ENCODE measurements around the gene OR13J1. TPM values are rescaled to one million over a fixed set of nuclear protein-coding genes. Genes with fewer than 3 reads are reported as not detected.

OR13J1 gene
- total RNA-seq, 4 donors from 2014 or later: 0.64 TPM; not detected in 3

- intact Hi-C loops (cut with DNase I; ENCODE audit: low total_unique reads): no loop called here
- no peak for DNase-seq
- Histone ChIP-seq H3K4me3 (no peak overlapping the region), H3K4me1 (peaks cover 11 to 32% (median 19%) of the 10 kb centered on the region in 4 donors), H3K27me3 (no peaks in the 10 kb centered on the region), H3K27ac (peak overlapping the region; percentile 20 to 69 (median 50)), H3K36me3 (no peaks in the 10 kb centered on the region), H3K9me3 (no peaks in the 10 kb centered on the region)
- no peak for TF ChIP-seq POLR2AphosphoS5 (IDR thresholded peaks at IDR 0.05)
- 60 to 76% methylated on average over 2 to 4 of the region's 4 CpGs for WGBS, 2 donors (ENCODE audit: low coverage in 1 of 2)
- in situ Hi-C loops (cut with MboI; ENCODE audit: low pct_ligation_motif_present in 1 of 4, low pct_unique_long_range_greater_than_20kb in 1 of 4, low sequenced_read_pairs in 3 of 4): no loop called here
Measured at GRCh38 chr9:35847792-35848572, 22.2 kb downstream of the OR13J1 start.

- Histone ChIP-seq H3K4me1 (peaks cover 11 to 32% (median 19%) of the 10 kb centered on the region in 4 donors), H3K27ac (peak overlapping the region; percentile 15 to 69 (median 56)), H3K9me3 (no peaks in the 10 kb centered on the region), H3K27me3 (no peaks in the 10 kb centered on the region), H3K4me3 (no peak overlapping the region), H3K36me3 (no peaks in the 10 kb centered on the region)
- no peak for DNase-seq
- in situ Hi-C loops (cut with MboI; ENCODE audit: low pct_ligation_motif_present in 1 of 4, low pct_unique_long_range_greater_than_20kb in 1 of 4, low sequenced_read_pairs in 3 of 4): no loop called here
- WGBS, 2 donors (ENCODE audit: low coverage in 1 of 2): 62 to 84% methylated on average over 8 to 31 of the region's 53 CpGs
- intact Hi-C loops (cut with DNase I; ENCODE audit: low total_unique reads): no loop called here
- TF ChIP-seq EP300 (IDR thresholded peaks at IDR 0.05; ENCODE audit: low read depth) (no peak), POLR2A (IDR thresholded peaks at IDR 0.05) (no peak), POLR2AphosphoS5 (IDR thresholded peaks at IDR 0.05) (no peak)
Measured at GRCh38 chr9:35845824-35846771, 24.1 kb downstream of the OR13J1 start.

- H3K4me1 ChIP-seq: peaks cover 11 to 32% (median 19%) of the 10 kb centered on the region in 4 donors
- TF ChIP-seq POLR2A (IDR thresholded peaks at IDR 0.05): no peak
- TF ChIP-seq POLR2AphosphoS5 (IDR thresholded peaks at IDR 0.05): peak in 1 of 3 donors; percentile 26
- no peak overlapping the region for H3K4me3 ChIP-seq
- in situ Hi-C loops (cut with MboI; ENCODE audit: low pct_ligation_motif_present in 1 of 4, low pct_unique_long_range_greater_than_20kb in 1 of 4, low sequenced_read_pairs in 3 of 4) (no loop called here), intact Hi-C loops (cut with DNase I; ENCODE audit: low total_unique reads) (no loop called here)
- no peaks in the 10 kb centered on the region for H3K27me3 ChIP-seq
- no peaks in the 10 kb centered on the region for H3K9me3 ChIP-seq
- no peaks in the 10 kb centered on the region for H3K36me3 ChIP-seq
- DNase-seq: peak; percentile 54
- 29 to 39% methylated on average over 6 to 7 of the region's 7 CpGs for WGBS, 2 donors (ENCODE audit: low coverage in 1 of 2)
- H3K27ac ChIP-seq: peak overlapping the region; percentile 15 to 69 (median 56)
Measured at GRCh38 chr9:35844628-35845270, 25.5 kb downstream of the OR13J1 start.

GRCh38 chr9:35842795-35843194 lies 27.4 kb downstream of the OR13J1 start:
- DNase-seq: no peak
- Histone ChIP-seq H3K36me3 (no peaks in the 10 kb centered on the region), H3K27me3 (no peaks in the 10 kb centered on the region), H3K9me3 (no peaks in the 10 kb centered on the region), H3K27ac (no peak overlapping the region), H3K4me3 (no peak overlapping the region), H3K4me1 (peaks cover 11 to 28% (median 18%) of the 10 kb centered on the region in 4 donors)
- in situ Hi-C loops (cut with MboI; ENCODE audit: low pct_ligation_motif_present in 1 of 4, low pct_unique_long_range_greater_than_20kb in 1 of 4, low sequenced_read_pairs in 3 of 4) (no loop called here), intact Hi-C loops (cut with DNase I; ENCODE audit: low total_unique reads) (no loop called here)
- WGBS, 2 donors (ENCODE audit: low coverage in 1 of 2): 65 to 83% methylated on average over 2 to 3 of the region's 3 CpGs
- TF ChIP-seq EP300 (IDR thresholded peaks at IDR 0.05; ENCODE audit: low read depth): no peak
- no peak for TF ChIP-seq POLR2AphosphoS5 (IDR thresholded peaks at IDR 0.05)
- no peak for TF ChIP-seq POLR2A (IDR thresholded peaks at IDR 0.05)
- TF ChIP-seq CTCF (IDR thresholded peaks at IDR 0.05): no peak

GRCh38 chr9:35842020-35842745 lies 28.0 kb downstream of the OR13J1 start:
- TF ChIP-seq CTCF (IDR thresholded peaks at IDR 0.05) (no peak), POLR2A (IDR thresholded peaks at IDR 0.05) (no peak), EP300 (IDR thresholded peaks at IDR 0.05; ENCODE audit: low read depth) (no peak), POLR2AphosphoS5 (IDR thresholded peaks at IDR 0.05) (no peak)
- in situ Hi-C loops (cut with MboI; ENCODE audit: low pct_ligation_motif_present in 1 of 4, low pct_unique_long_range_greater_than_20kb in 1 of 4, low sequenced_read_pairs in 3 of 4) (no loop called here), intact Hi-C loops (cut with DNase I; ENCODE audit: low total_unique reads) (no loop called here)
- peaks cover 11 to 25% (median 15%) of the 10 kb centered on the region in 4 donors for H3K4me1 ChIP-seq
- no peaks in the 10 kb centered on the region for H3K9me3 ChIP-seq
- DNase-seq: no peak
- no peaks in the 10 kb centered on the region for H3K27me3 ChIP-seq
- H3K4me3 ChIP-seq: no peak overlapping the region
- no peak overlapping the region for H3K27ac ChIP-seq
- H3K36me3 ChIP-seq: no peaks in the 10 kb centered on the region
- WGBS, 2 donors (ENCODE audit: low coverage in 1 of 2): 89 to 100% methylated on average over 2 to 17 of the region's 17 CpGs
